BLaER1 treated with 17β-estradiol and CSF1 and Interleukin-3, amounts not matched to agents 10 nM and 100 nM (cell line): Measurements from ENCODE around the gene USP12.
A peak's percentile ranks its signal among the peaks of the same experiment; 100 is the strongest.

ENCODE experiments used
- H3K27ac ChIP-seq, 11 experiments: shearing (Covaris generic); formaldehyde crosslinking; 2 replicates each; pipeline ENCODE4 v1.8.1; 2022
- H3K27me3 ChIP-seq, 11 experiments: shearing (Covaris generic); formaldehyde crosslinking; 2 replicates each; pipeline ENCODE4 v1.8.1; 2022
- H3K36me3 ChIP-seq, 11 experiments: shearing (Covaris generic); formaldehyde crosslinking; 2 replicates each; pipeline ENCODE4 v1.8.1; 2022
- H3K4me1 ChIP-seq, 10 experiments: shearing (Covaris generic); formaldehyde crosslinking; 2 replicates each; pipeline ENCODE4 v1.8.1; 2022
- H3K4me2 ChIP-seq, 11 experiments: shearing (Covaris generic); formaldehyde crosslinking; 2 replicates each; pipeline ENCODE4 v1.8.1; 2022
- H3K4me3 ChIP-seq, 10 experiments: shearing (Covaris generic); formaldehyde crosslinking; 2 replicates each; pipeline ENCODE4 v1.8.1; 2022
- H3K9ac ChIP-seq, 11 experiments: shearing (Covaris generic); formaldehyde crosslinking; 2 replicates each; pipeline ENCODE4 v1.8.1; 2022
- H3K9me3 ChIP-seq, 11 experiments: shearing (Covaris generic); formaldehyde crosslinking; replicated peaks in 1 of 11; 2 replicates each; pipeline ENCODE4 v1.8.1; 2022
- H4K20me1 ChIP-seq, 11 experiments: shearing (Covaris generic); formaldehyde crosslinking; 2 replicates each; pipeline ENCODE4 v1.8.1; 2022
- Cebpa-rat ChIP-seq, 11 experiments: shearing (Covaris generic); IDR thresholded peaks; 2 replicates each; pipeline ENCODE4 v1.8.1; 2022

The USP12 gene

GRCh38 chr13:27133889-27134288 is 37.7 kb downstream of the USP12 start:
- peaks cover 0 to 25% (median 9%) of the 10 kb centered on the region in 10 experiments; a peak in 14 of 20 replicates for H3K4me1 ChIP-seq
- H3K4me2 ChIP-seq = no peak overlapping the region
- H3K9ac ChIP-seq = no peak overlapping the region
- no peak overlapping the region for H3K4me3 ChIP-seq
- no peak for TF ChIP-seq Cebpa-rat (IDR thresholded peaks at IDR 0.05)
- no peak overlapping the region for H3K27ac ChIP-seq
- H4K20me1 ChIP-seq = peaks cover 4 to 100% (median 48%) of the 10 kb centered on the region in 11 experiments; a peak in 18 of 22 replicates
- H3K9me3 ChIP-seq = peaks cover 22 to 44% (median 37%) of the 10 kb centered on the region in 11 experiments
- H3K36me3 ChIP-seq = peaks cover 0 to 41% (median 12%) of the 10 kb centered on the region in 11 experiments; a peak in 14 of 22 replicates
- H3K27me3 ChIP-seq = no peaks in the 10 kb centered on the region

- peaks cover under 1 to 100% (median 36%) of the 10 kb centered on the region in 11 experiments; a peak in 16 of 22 replicates for H4K20me1 ChIP-seq
Measured at GRCh38 chr13:27132538-27132937, 39.1 kb downstream of the USP12 start.

GRCh38 chr13:27131906-27132305 is 39.7 kb downstream of the USP12 start:
- H3K9ac ChIP-seq = no peak overlapping the region
- peaks cover 0 to 100% (median 41%) of the 10 kb centered on the region in 11 experiments; a peak in 14 of 22 replicates for H4K20me1 ChIP-seq
- peaks cover 0 to 41% (median 12%) of the 10 kb centered on the region in 11 experiments; a peak in 14 of 22 replicates for H3K36me3 ChIP-seq
- TF ChIP-seq Cebpa-rat (IDR thresholded peaks at IDR 0.05) = no peak
- H3K4me2 ChIP-seq = peak overlapping the region in 1 of 11 experiments; percentile 61; a peak in 1 of 22 replicates
- no peak overlapping the region for H3K4me3 ChIP-seq
- H3K4me1 ChIP-seq = peaks cover 0 to 34% (median 9%) of the 10 kb centered on the region in 10 experiments; a peak in 14 of 20 replicates
- peaks cover 22 to 50% (median 37%) of the 10 kb centered on the region in 11 experiments for H3K9me3 ChIP-seq
- H3K27me3 ChIP-seq = no peaks in the 10 kb centered on the region
- H3K27ac ChIP-seq = no peak overlapping the region

More at GRCh38 chr13:27132538-27132937, 39.1 kb downstream of the USP12 start:
- Histone ChIP-seq H3K4me1 (peaks cover 0 to 28% (median 9%) of the 10 kb centered on the region in 10 experiments; a peak in 14 of 20 replicates), H3K4me3 (no peak overlapping the region), H3K36me3 (peaks cover 0 to 41% (median 12%) of the 10 kb centered on the region in 11 experiments; a peak in 15 of 22 replicates), H3K9ac (no peak overlapping the region), H3K27ac (no peak overlapping the region), H3K4me2 (no peak overlapping the region), H3K9me3 (peaks cover 22 to 44% (median 37%) of the 10 kb centered on the region in 11 experiments), H3K27me3 (no peaks in the 10 kb centered on the region)
- TF ChIP-seq Cebpa-rat (IDR thresholded peaks at IDR 0.05) = no peak

- peak overlapping the region in 2 of 11 experiments; percentile 1 to 19; a peak in 1 of 22 replicates for H3K27ac ChIP-seq
- peaks cover 0 to 100% (median 42%) of the 10 kb centered on the region in 11 experiments; a peak in 13 of 22 replicates for H4K20me1 ChIP-seq
- H3K4me1 ChIP-seq = peaks cover 0 to 42% (median 9%) of the 10 kb centered on the region in 10 experiments; a peak in 14 of 20 replicates
- H3K9me3 ChIP-seq = peaks cover 22 to 58% (median 44%) of the 10 kb centered on the region in 11 experiments
- H3K36me3 ChIP-seq = peaks cover 0 to 45% (median 18%) of the 10 kb centered on the region in 11 experiments; a peak in 17 of 22 replicates
- H3K4me3 ChIP-seq = no peak overlapping the region
- TF ChIP-seq Cebpa-rat (IDR thresholded peaks at IDR 0.05) = no peak
- no peak overlapping the region for H3K9ac ChIP-seq
- peak overlapping the region in 5 of 11 experiments; percentile 10 to 61 (median 32); a peak in 7 of 22 replicates for H3K4me2 ChIP-seq
- no peaks in the 10 kb centered on the region for H3K27me3 ChIP-seq
Measured at GRCh38 chr13:27130979-27131623, 40.5 kb downstream of the USP12 start.

GRCh38 chr13:27130223-27130978 is 41.2 kb downstream of the USP12 start:
- peaks cover 0 to 49% (median 7%) of the 10 kb centered on the region in 10 experiments; a peak in 14 of 20 replicates for H3K4me1 ChIP-seq
- H3K4me3 ChIP-seq = no peak overlapping the region
- no peak overlapping the region for H3K9ac ChIP-seq
- peaks cover 5 to 52% (median 25%) of the 10 kb centered on the region in 11 experiments for H3K36me3 ChIP-seq
- peak overlapping the region in 5 of 11 experiments; percentile 1 to 61 (median 24); a peak in 6 of 22 replicates for H3K4me2 ChIP-seq
- H4K20me1 ChIP-seq = peaks cover 0 to 100% (median 41%) of the 10 kb centered on the region in 11 experiments; a peak in 13 of 22 replicates
- peak overlapping the region in 1 of 11 experiments; percentile 19; a peak in 1 of 22 replicates for H3K27ac ChIP-seq
- TF ChIP-seq Cebpa-rat (IDR thresholded peaks at IDR 0.05) = no peak
- no peaks in the 10 kb centered on the region for H3K27me3 ChIP-seq
- peaks cover 28 to 65% (median 51%) of the 10 kb centered on the region in 11 experiments for H3K9me3 ChIP-seq

GRCh38 chr13:27128825-27129627 is 42.6 kb downstream of the USP12 start:
- no peak overlapping the region for H3K27ac ChIP-seq
- H4K20me1 ChIP-seq = peaks cover 0 to 89% (median 28%) of the 10 kb centered on the region in 11 experiments; a peak in 11 of 22 replicates
- H3K4me3 ChIP-seq = no peak overlapping the region
- H3K9ac ChIP-seq = no peak overlapping the region
- H3K9me3 ChIP-seq = peaks cover 40 to 79% (median 65%) of the 10 kb centered on the region in 11 experiments
- no peak for TF ChIP-seq Cebpa-rat (IDR thresholded peaks at IDR 0.05)
- no peaks in the 10 kb centered on the region for H3K27me3 ChIP-seq
- peaks cover 16 to 66% (median 35%) of the 10 kb centered on the region in 11 experiments for H3K36me3 ChIP-seq
- peaks cover 0 to 50% (median 2%) of the 10 kb centered on the region in 10 experiments; a peak in 9 of 20 replicates for H3K4me1 ChIP-seq
- no peak overlapping the region for H3K4me2 ChIP-seq

- Histone ChIP-seq H3K4me2 (peak overlapping the region in 1 of 11 experiments; percentile 17; a peak in 1 of 22 replicates), H3K4me1 (peaks cover 0 to 48% (median 2%) of the 10 kb centered on the region in 10 experiments; a peak in 9 of 20 replicates), H3K9ac (no peak overlapping the region), H3K9me3 (peaks cover 61 to 83% (median 77%) of the 10 kb centered on the region in 11 experiments), H3K27me3 (no peaks in the 10 kb centered on the region), H3K4me3 (no peak overlapping the region), H3K27ac (no peak overlapping the region), H3K36me3 (peaks cover 35 to 72% (median 46%) of the 10 kb centered on the region in 11 experiments), H4K20me1 (peaks cover 0 to 67% (median 20%) of the 10 kb centered on the region in 11 experiments; a peak in 11 of 22 replicates)
- TF ChIP-seq Cebpa-rat (IDR thresholded peaks at IDR 0.05) = no peak
Measured at GRCh38 chr13:27126859-27127258, 44.8 kb downstream of the USP12 start.
